ENCODE measurements around the gene PKP4.

DNA sequence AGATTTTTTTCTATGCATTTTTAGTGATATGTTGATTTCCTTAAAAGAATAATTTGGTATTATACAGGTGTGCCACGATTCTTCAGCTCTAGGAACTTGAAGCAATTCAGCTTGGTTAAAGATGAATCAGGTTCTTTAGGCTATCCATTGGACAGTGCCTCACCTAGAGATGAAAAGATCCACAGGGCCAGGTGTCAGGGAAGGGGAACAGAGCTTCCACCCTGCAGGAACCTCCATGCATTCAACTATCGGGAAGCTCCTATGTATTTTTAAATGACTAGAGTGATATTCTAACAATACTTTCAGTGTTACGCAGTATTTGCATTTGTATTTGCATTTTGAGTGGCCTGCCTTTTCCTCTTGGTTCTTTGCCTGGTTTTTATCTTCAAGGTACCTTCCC is 40.2 kb downstream of the PKP4 start:
- TF ChIP-seq, protein P1, sequence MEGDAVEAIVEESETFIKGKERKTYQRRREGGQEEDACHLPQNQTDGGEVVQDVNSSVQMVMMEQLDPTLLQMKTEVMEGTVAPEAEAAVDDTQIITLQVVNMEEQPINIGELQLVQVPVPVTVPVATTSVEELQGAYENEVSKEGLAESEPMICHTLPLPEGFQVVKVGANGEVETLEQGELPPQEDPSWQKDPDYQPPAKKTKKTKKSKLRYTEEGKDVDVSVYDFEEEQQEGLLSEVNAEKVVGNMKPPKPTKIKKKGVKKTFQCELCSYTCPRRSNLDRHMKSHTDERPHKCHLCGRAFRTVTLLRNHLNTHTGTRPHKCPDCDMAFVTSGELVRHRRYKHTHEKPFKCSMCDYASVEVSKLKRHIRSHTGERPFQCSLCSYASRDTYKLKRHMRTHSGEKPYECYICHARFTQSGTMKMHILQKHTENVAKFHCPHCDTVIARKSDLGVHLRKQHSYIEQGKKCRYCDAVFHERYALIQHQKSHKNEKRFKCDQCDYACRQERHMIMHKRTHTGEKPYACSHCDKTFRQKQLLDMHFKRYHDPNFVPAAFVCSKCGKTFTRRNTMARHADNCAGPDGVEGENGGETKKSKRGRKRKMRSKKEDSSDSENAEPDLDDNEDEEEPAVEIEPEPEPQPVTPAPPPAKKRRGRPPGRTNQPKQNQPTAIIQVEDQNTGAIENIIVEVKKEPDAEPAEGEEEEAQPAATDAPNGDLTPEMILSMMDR (IDR thresholded peaks at IDR 0.05), result no peak
- TF ChIP-seq POLR2A (IDR thresholded peaks at IDR 0.05) (no peak), POLR2AphosphoS5 (IDR thresholded peaks at IDR 0.05) (no peak)
